Thyroid gland (tissue), 4 donors: Measurements from ENCODE around the gene EEF1AKMT3.

Experiments
- POLR2A ChIP-seq, 2 donors: fragments of 450-650 bp; IDR thresholded peaks; one replicate each; pipeline ENCODE4 v1.6.1; 2017; ENCODE audit warnings: antibody characterized with exemption in 2 of 2, mild to moderate bottlenecking in 2 of 2, moderate library complexity in 1 of 2
- TF ChIP-seq, protein P1 (sequence below), 6 experiments: fragments of 200-600 bp in 3 of 6; fragments of 450-650 bp in 3 of 6; sonication (generic) in 3 of 6; IDR thresholded peaks; one replicate each; pipeline ENCODE4 v1.5.1; 2016 to 2019; ENCODE audit warnings: antibody characterized with exemption in 6 of 6, mild to moderate bottlenecking in 2 of 6, inconsistent platforms in 1 of 6, moderate library complexity in 1 of 6

DNA sequence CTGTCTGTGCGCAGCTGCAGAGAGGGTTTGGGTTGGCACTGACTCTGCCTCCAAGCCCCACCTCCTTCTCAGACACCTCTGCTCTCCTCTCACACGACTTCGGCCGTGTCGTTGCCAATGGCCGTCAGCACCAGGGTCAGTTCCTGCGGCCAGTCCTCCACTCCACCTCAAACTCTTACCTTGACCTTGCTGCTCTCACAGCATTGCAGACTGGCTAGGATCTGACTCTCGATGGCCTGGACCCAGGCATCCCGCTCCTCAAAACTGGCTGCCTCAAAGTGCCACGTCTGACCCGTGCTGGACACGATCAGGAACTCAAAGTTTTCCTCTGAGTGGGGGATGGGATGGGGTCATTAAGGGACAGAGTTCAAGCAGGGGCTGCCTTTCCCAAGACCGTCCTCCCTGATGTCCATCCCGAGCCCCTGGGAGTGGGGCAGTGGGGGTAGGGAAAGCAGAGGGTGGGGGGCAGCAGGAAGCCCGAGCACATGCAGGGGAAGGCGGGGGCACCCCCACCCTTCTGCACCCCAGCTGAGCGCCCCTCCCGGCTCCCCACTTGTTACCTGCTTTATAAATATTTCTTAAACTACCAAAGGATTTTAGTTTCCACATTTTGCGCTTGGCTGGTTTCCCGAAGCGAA is 44.5 kb upstream of the EEF1AKMT3 start:
- TF ChIP-seq, protein P1, sequence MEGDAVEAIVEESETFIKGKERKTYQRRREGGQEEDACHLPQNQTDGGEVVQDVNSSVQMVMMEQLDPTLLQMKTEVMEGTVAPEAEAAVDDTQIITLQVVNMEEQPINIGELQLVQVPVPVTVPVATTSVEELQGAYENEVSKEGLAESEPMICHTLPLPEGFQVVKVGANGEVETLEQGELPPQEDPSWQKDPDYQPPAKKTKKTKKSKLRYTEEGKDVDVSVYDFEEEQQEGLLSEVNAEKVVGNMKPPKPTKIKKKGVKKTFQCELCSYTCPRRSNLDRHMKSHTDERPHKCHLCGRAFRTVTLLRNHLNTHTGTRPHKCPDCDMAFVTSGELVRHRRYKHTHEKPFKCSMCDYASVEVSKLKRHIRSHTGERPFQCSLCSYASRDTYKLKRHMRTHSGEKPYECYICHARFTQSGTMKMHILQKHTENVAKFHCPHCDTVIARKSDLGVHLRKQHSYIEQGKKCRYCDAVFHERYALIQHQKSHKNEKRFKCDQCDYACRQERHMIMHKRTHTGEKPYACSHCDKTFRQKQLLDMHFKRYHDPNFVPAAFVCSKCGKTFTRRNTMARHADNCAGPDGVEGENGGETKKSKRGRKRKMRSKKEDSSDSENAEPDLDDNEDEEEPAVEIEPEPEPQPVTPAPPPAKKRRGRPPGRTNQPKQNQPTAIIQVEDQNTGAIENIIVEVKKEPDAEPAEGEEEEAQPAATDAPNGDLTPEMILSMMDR (IDR thresholded peaks at IDR 0.05): no peak
- no peak for TF ChIP-seq POLR2A (IDR thresholded peaks at IDR 0.05)
